HCT116 (cell line): ENCODE data around the gene LELP1. TPM values are rescaled to one million over a fixed set of nuclear protein-coding genes. Genes with fewer than 3 reads are reported as not detected.

Experiments used
- ATAC-seq: fragments of 200-7000 bp; cut with Tn5 transposase; 2 replicates; pipeline ENCODE4 v1.9.1; 2020; ENCODE audit warnings: mild to moderate bottlenecking, moderate library complexity
- BruUV-seq: library from RNA; stranded (reverse); fragments of 400-500 nt; replicated peaks from 2 replicates; lab custom pipeline; 2021; lab: Mats Ljungman, UMichigan
- CTCF ChIA-PET: fragments of 300-600 bp; sonication (Branson Sonifier 250); formaldehyde crosslinking; loops from one replicate; lab custom pipeline; 2021; ENCODE audit warnings: antibody characterized with exemption; lab: Charles Lee
- POLR2A ChIA-PET: fragments of 300-600, 350-600 bp; sonication (Branson Sonifier 250); formaldehyde crosslinking; loops from one replicate; lab custom pipeline; 2021; ENCODE audit warnings: antibody characterized with exemption; lab: Charles Lee
- RAD21 ChIA-PET, 2 experiments: fragments of 300-600 bp; sonication (Branson Sonifier 250); formaldehyde crosslinking; loops; one replicate each; lab custom pipeline; 2023; ENCODE audit warnings: low total read pairs in 2 of 2; ENCODE audit not compliant: uncharacterized antibody in 2 of 2, unreplicated experiment in 2 of 2, low non-redundant PET in 1 of 2; lab: Charles Lee
- DNase-seq: peaks from one replicate; pipeline ENCODE4 v3.0.0-alpha.2; 2010; ENCODE audit warnings: low read depth, low spot score
- H2AFZ ChIP-seq: fragments of 200-600 bp; shearing (Covaris generic), sonication (generic); 2 replicates; pipeline ENCODE4 v1.6.1; 2017; ENCODE audit warnings: low read depth, mixed run types, mixed read lengths, antibody characterized with exemption, low read length; ENCODE audit not compliant: poor library complexity, severe bottlenecking
- H3K27ac ChIP-seq: 2 replicates; pipeline ENCODE4 v1.5.1; 2012; ENCODE audit warnings: low read depth, low read length
- H3K27me3 ChIP-seq: fragments of 200-600 bp; sonication (generic); 2 replicates; pipeline ENCODE4 v1.6.1; 2016; ENCODE audit warnings: mixed run types, low read length, mixed read lengths; ENCODE audit not compliant: insufficient read depth
- H3K36me3 ChIP-seq, 2 experiments: fragments of 200-500 bp in 1 of 2; fragments of 200-600 bp in 1 of 2; sonication (Bioruptor generic) in 1 of 2; sonication (generic) in 1 of 2; 2 replicates each; pipeline versions ENCODE4 v1.5.1 to v1.6.1; 2014 to 2016; ENCODE audit warnings: low read length in 2 of 2, inconsistent platforms in 1 of 2, mixed read lengths in 1 of 2, mixed run types in 1 of 2; ENCODE audit not compliant: insufficient read depth in 2 of 2, control insufficient read depth in 1 of 2
- H3K4me1 ChIP-seq, 2 experiments: fragments of 200-600 bp in 1 of 2; sonication (generic) in 1 of 2; 2 replicates each; pipeline versions ENCODE4 v1.5.1 to v1.6.1; 2012 to 2017; ENCODE audit warnings: low read length in 2 of 2, inconsistent platforms in 1 of 2, mild to moderate bottlenecking in 1 of 2, mixed read lengths in 1 of 2, mixed run types in 1 of 2, moderate library complexity in 1 of 2; ENCODE audit not compliant: insufficient read depth in 2 of 2, control insufficient read depth in 1 of 2
- H3K4me2 ChIP-seq: fragments of 200-600 bp; sonication (generic); 2 replicates; pipeline ENCODE4 v1.6.1; 2017; ENCODE audit warnings: mixed run types, low read length, mixed read lengths
- H3K4me3 ChIP-seq, 2 experiments: fragments of 200-600 bp in 1 of 2; sonication (generic) in 1 of 2; replicated peaks in 1 of 2; 2 replicates each; pipeline ENCODE4 v1.5.1; 2011 to 2016; ENCODE audit warnings: low read length in 2 of 2, control low read depth in 1 of 2, low read depth in 1 of 2, mild to moderate bottlenecking in 1 of 2, mixed read lengths in 1 of 2, mixed run types in 1 of 2
- H3K79me2 ChIP-seq: fragments of 200-600 bp; sonication (generic); 2 replicates; pipeline ENCODE4 v1.6.1; 2017; ENCODE audit warnings: mild to moderate bottlenecking, mixed run types, low read length, moderate library complexity, mixed read lengths; ENCODE audit not compliant: insufficient read depth
- H3K9ac ChIP-seq: fragments of 200-600 bp; sonication (generic); 2 replicates; pipeline ENCODE4 v1.6.1; 2016; ENCODE audit warnings: low read length, mixed read lengths
- H3K9me2 ChIP-seq: fragments of 200-600 bp; sonication (generic), shearing (Covaris generic); 2 replicates; pipeline ENCODE4 v1.6.1; 2017; ENCODE audit warnings: mixed run types, mild to moderate bottlenecking, moderate library complexity; ENCODE audit not compliant: insufficient read depth
- H3K9me3 ChIP-seq, 2 experiments: fragments of 200-500 bp in 1 of 2; fragments of 200-600 bp in 1 of 2; sonication (Bioruptor generic) in 1 of 2; sonication (generic) in 1 of 2; 2 replicates each; pipeline ENCODE4 v1.6.1; 2014 to 2017; ENCODE audit warnings: low read length in 2 of 2, mixed read lengths in 2 of 2, inconsistent platforms in 1 of 2, low read depth in 1 of 2, mild to moderate bottlenecking in 1 of 2, mixed run types in 1 of 2, moderate library complexity in 1 of 2; ENCODE audit not compliant: control insufficient read depth in 1 of 2, insufficient read depth in 1 of 2
- H4K20me1 ChIP-seq: fragments of 200-600 bp; sonication (generic), shearing (Covaris generic); 2 replicates; pipeline ENCODE4 v1.6.1; 2017; ENCODE audit warnings: mixed run types, mild to moderate bottlenecking, moderate library complexity; ENCODE audit not compliant: insufficient read depth
- CBX3 ChIP-seq: IDR thresholded peaks from 2 replicates; pipeline ENCODE4 v1.6.1; 2012; ENCODE audit warnings: low read depth
- CEBPB ChIP-seq: IDR thresholded peaks from 2 replicates; pipeline ENCODE4 v1.6.1; 2012; ENCODE audit warnings: low read depth
- EGR1 ChIP-seq: IDR thresholded peaks from 2 replicates; pipeline ENCODE4 v1.6.1; 2012; ENCODE audit warnings: low read depth
- ELF1 ChIP-seq: IDR thresholded peaks from 2 replicates; pipeline ENCODE4 v1.6.1; 2012; ENCODE audit warnings: low read depth, borderline replicate concordance
- EZH2 ChIP-seq: fragments of 200-600 bp; sonication (generic); IDR thresholded peaks from 2 replicates; pipeline ENCODE4 v1.6.1; 2017; ENCODE audit warnings: antibody characterized with exemption, mixed run types
- JUND ChIP-seq: IDR thresholded peaks from 2 replicates; pipeline ENCODE4 v1.6.1; 2012
- POLR2A ChIP-seq: IDR thresholded peaks from 2 replicates; pipeline ENCODE4 v1.7.0; 2011; ENCODE audit warnings: borderline replicate concordance; ENCODE audit not compliant: insufficient read depth, insufficient read length; ENCODE audit errors: extremely low read depth
- POLR2AphosphoS5 ChIP-seq: IDR thresholded peaks from 2 replicates; pipeline ENCODE4 v1.6.1; 2011; ENCODE audit warnings: mild to moderate bottlenecking, low read depth, low read length, moderate library complexity
- RAD21 ChIP-seq: IDR thresholded peaks from 2 replicates; pipeline ENCODE4 v1.6.1; 2012; ENCODE audit warnings: low read depth, mild to moderate bottlenecking
- SIN3A ChIP-seq: IDR thresholded peaks from 2 replicates; pipeline ENCODE4 v1.6.1; 2012; ENCODE audit warnings: low read depth
- SP1 ChIP-seq: IDR thresholded peaks from 2 replicates; pipeline ENCODE4 v1.6.1; 2012; ENCODE audit warnings: low read depth
- SRF ChIP-seq: IDR thresholded peaks from 2 replicates; pipeline ENCODE4 v1.6.1; 2012; ENCODE audit warnings: low read depth
- TCF7L2 ChIP-seq: IDR thresholded peaks from 2 replicates; pipeline ENCODE4 v1.7.0; 2011; ENCODE audit warnings: borderline replicate concordance, inconsistent platforms; ENCODE audit not compliant: insufficient read depth, insufficient read length; ENCODE audit errors: extremely low read depth
- YY1 ChIP-seq: IDR thresholded peaks from 2 replicates; pipeline ENCODE4 v1.6.1; 2011; ENCODE audit warnings: low read length, low read depth, moderate library complexity, mild to moderate bottlenecking; ENCODE audit not compliant: insufficient replicate concordance; ENCODE audit errors: extremely low read depth
- ZFX ChIP-seq: fragments of 450-650 bp; IDR thresholded peaks from 2 replicates; pipeline ENCODE4 v1.6.1; 2017
- ZNF274 ChIP-seq: fragments of 200-500 bp; sonication (Bioruptor generic); IDR thresholded peaks from 2 replicates; pipeline ENCODE4 v1.6.1; 2014; ENCODE audit warnings: mild to moderate bottlenecking, low read depth, low read length, inconsistent platforms
- intact Hi-C: fragments of 100-400 bp; cut with micrococcal nuclease; formaldehyde crosslinking; loops from 2 replicates; pipeline ENCODE4 v1.10.0; 2022
- total RNA-seq: library from RNA; stranded (reverse); gene quantifications from one replicate; pipeline ENCODE4 v1.2.1, GENCODE V29; 2021; ENCODE audit not compliant: unreplicated experiment
- TF ChIP-seq, protein P1 (sequence below), 3 experiments: fragments of 200-600 bp in 1 of 3; sonication (generic) in 1 of 3; IDR thresholded peaks in 2 of 3; conservative IDR thresholded peaks in 1 of 3; 2 replicates each; pipeline ENCODE4 v1.5.1; 2012 to 2017; ENCODE audit warnings: low read depth in 2 of 3, low read length in 2 of 3, antibody characterized with exemption in 1 of 3, borderline replicate concordance in 1 of 3, control low read depth in 1 of 3, mild to moderate bottlenecking in 1 of 3, mixed read lengths in 1 of 3, mixed run types in 1 of 3, moderate library complexity in 1 of 3; ENCODE audit not compliant: insufficient read depth in 1 of 3
- TF ChIP-seq, protein P2 (sequence below): IDR thresholded peaks from 2 replicates; pipeline ENCODE4 v1.6.1; 2012
- TF ChIP-seq, protein P3 (sequence below): IDR thresholded peaks from 2 replicates; pipeline ENCODE4 v1.6.1; 2011; ENCODE audit warnings: mild to moderate bottlenecking, low read length, moderate library complexity; ENCODE audit not compliant: insufficient replicate concordance; ENCODE audit errors: extremely low read depth
- TF ChIP-seq, protein P4 (sequence below): IDR thresholded peaks from 2 replicates; pipeline ENCODE4 v1.6.1; 2012

Gene LELP1
- total RNA-seq, 1 experiment from 2014 or later: not detected

DNA sequence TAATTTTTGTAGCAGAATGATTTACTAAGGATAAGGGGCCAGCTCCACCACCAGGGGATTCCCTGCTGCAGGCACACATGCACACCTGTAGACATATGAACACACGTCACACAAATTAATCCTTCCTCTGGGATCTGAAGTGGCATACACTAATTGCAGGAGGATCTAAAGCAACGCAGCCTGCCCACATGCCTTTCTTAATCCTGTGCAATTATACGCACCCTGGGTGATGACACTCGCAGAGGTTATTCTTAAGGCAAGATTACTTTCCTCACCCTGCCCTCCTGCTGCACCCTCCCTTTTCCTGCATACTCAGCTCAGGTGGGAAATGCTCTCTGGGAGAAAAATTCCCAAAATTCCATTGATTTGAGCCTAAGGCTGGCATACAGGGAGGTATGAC, 48.8 kb downstream of the LELP1 start:
- no peak for DNase-seq
- H3K27ac ChIP-seq: no peak overlapping the region
- TF ChIP-seq CBX3 (no peak), SP1 (no peak), ZNF274 (no peak), ELF1 (no peak), JUND (no peak), TCF7L2 (no peak), YY1 (no peak), RAD21 (no peak), EGR1 (no peak), ZFX (no peak), POLR2AphosphoS5 (no peak), SRF (no peak), CEBPB (no peak), SIN3A (no peak), POLR2A (no peak), EZH2 (no peak)
- TF ChIP-seq, protein P1, sequence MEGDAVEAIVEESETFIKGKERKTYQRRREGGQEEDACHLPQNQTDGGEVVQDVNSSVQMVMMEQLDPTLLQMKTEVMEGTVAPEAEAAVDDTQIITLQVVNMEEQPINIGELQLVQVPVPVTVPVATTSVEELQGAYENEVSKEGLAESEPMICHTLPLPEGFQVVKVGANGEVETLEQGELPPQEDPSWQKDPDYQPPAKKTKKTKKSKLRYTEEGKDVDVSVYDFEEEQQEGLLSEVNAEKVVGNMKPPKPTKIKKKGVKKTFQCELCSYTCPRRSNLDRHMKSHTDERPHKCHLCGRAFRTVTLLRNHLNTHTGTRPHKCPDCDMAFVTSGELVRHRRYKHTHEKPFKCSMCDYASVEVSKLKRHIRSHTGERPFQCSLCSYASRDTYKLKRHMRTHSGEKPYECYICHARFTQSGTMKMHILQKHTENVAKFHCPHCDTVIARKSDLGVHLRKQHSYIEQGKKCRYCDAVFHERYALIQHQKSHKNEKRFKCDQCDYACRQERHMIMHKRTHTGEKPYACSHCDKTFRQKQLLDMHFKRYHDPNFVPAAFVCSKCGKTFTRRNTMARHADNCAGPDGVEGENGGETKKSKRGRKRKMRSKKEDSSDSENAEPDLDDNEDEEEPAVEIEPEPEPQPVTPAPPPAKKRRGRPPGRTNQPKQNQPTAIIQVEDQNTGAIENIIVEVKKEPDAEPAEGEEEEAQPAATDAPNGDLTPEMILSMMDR (IDR thresholded peaks at IDR 0.05 in 2 of 3, conservative IDR thresholded peaks at IDR 0.05 in 1 of 3; ENCODE audit: borderline replicate concordance in 1 of 3, insufficient read depth in 1 of 3, low read depth in 2 of 3, low read length in 2 of 3): no peak
- TF ChIP-seq, protein P2, sequence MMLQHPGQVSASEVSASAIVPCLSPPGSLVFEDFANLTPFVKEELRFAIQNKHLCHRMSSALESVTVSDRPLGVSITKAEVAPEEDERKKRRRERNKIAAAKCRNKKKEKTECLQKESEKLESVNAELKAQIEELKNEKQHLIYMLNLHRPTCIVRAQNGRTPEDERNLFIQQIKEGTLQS: no peak
- TF ChIP-seq, protein P3, sequence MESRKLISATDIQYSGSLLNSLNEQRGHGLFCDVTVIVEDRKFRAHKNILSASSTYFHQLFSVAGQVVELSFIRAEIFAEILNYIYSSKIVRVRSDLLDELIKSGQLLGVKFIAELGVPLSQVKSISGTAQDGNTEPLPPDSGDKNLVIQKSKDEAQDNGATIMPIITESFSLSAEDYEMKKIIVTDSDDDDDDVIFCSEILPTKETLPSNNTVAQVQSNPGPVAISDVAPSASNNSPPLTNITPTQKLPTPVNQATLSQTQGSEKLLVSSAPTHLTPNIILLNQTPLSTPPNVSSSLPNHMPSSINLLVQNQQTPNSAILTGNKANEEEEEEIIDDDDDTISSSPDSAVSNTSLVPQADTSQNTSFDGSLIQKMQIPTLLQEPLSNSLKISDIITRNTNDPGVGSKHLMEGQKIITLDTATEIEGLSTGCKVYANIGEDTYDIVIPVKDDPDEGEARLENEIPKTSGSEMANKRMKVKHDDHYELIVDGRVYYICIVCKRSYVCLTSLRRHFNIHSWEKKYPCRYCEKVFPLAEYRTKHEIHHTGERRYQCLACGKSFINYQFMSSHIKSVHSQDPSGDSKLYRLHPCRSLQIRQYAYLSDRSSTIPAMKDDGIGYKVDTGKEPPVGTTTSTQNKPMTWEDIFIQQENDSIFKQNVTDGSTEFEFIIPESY: no peak
- TF ChIP-seq, protein P4, sequence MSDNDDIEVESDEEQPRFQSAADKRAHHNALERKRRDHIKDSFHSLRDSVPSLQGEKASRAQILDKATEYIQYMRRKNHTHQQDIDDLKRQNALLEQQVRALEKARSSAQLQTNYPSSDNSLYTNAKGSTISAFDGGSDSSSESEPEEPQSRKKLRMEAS: no peak
- TF ChIP-seq, all 23 proteins: peak for 0
- no peaks in the 10 kb centered on the region for H4K20me1 ChIP-seq
- H3K4me1 ChIP-seq: no peaks in the 10 kb centered on the region
- no peaks in the 10 kb centered on the region for H3K9me2 ChIP-seq
- no peak overlapping the region for H2AFZ ChIP-seq
- intact Hi-C loops: no loop called here
- no TSS peak for BruUV-seq
- no peak overlapping the region for H3K4me3 ChIP-seq
- ChIA-PET CTCF (no interaction called here), POLR2A (no interaction called here), RAD21 (no interaction called here)
- H3K9me3 ChIP-seq: no peaks in the 10 kb centered on the region
- no peaks in the 10 kb centered on the region for H3K36me3 ChIP-seq
- no peak for ATAC-seq
- peaks cover 52% of the 10 kb centered on the region for H3K27me3 ChIP-seq
- no peaks in the 10 kb centered on the region for H3K79me2 ChIP-seq
- no peak overlapping the region for H3K9ac ChIP-seq
- H3K4me2 ChIP-seq: no peak overlapping the region
